HEK293 (cell line): ENCODE results near the gene TPD52L1.

Experiments
- FEZF1 ChIP-seq: fragments of 450-650 bp; formaldehyde crosslinking; IDR thresholded peaks from 2 replicates; pipeline ENCODE4 v1.5.1; 2016; ENCODE audit warnings: missing biosample characterization, missing genetic modification characterization
- SCRT2 ChIP-seq: fragments of 450-650 bp; formaldehyde crosslinking; IDR thresholded peaks from 2 replicates; pipeline ENCODE4 v1.5.1; 2016; ENCODE audit warnings: missing biosample characterization, missing genetic modification characterization
- SP2 ChIP-seq: fragments of 450-650 bp; formaldehyde crosslinking; IDR thresholded peaks from 2 replicates; pipeline ENCODE4 v1.5.1; 2016; ENCODE audit warnings: missing biosample characterization, missing genetic modification characterization
- SP7 ChIP-seq: fragments of 450-650 bp; formaldehyde crosslinking; IDR thresholded peaks from 2 replicates; pipeline ENCODE4 v1.5.1; 2016; ENCODE audit warnings: missing biosample characterization, missing genetic modification characterization
- ZBTB8A ChIP-seq: fragments of 450-650 bp; formaldehyde crosslinking; IDR thresholded peaks from 2 replicates; pipeline ENCODE4 v1.5.1; 2016; ENCODE audit warnings: missing biosample characterization, missing genetic modification characterization
- ZFHX2 ChIP-seq: fragments of 450-650 bp; formaldehyde crosslinking; conservative IDR thresholded peaks from 2 replicates; pipeline ENCODE4 v1.5.1; 2016; ENCODE audit warnings: missing biosample characterization, missing genetic modification characterization
- ZNF133 ChIP-seq: fragments of 450-650 bp; formaldehyde crosslinking; IDR thresholded peaks from 2 replicates; pipeline ENCODE4 v1.5.1; 2016; ENCODE audit warnings: missing biosample characterization, missing genetic modification characterization
- ZNF16 ChIP-seq: fragments of 450-650 bp; formaldehyde crosslinking; IDR thresholded peaks from 2 replicates; pipeline ENCODE4 v1.5.1; 2016; ENCODE audit warnings: low read depth, missing biosample characterization, missing genetic modification characterization
- ZNF211 ChIP-seq: fragments of 450-650 bp; formaldehyde crosslinking; IDR thresholded peaks from 2 replicates; pipeline ENCODE4 v1.5.1; 2016; ENCODE audit warnings: low read depth, missing biosample characterization, missing genetic modification characterization
- ZNF214 ChIP-seq: fragments of 450-650 bp; formaldehyde crosslinking; IDR thresholded peaks from 2 replicates; pipeline ENCODE4 v1.5.1; 2017; ENCODE audit warnings: missing biosample characterization, mild to moderate bottlenecking, missing genetic modification characterization, borderline replicate concordance
- ZNF350 ChIP-seq: fragments of 450-650 bp; formaldehyde crosslinking; IDR thresholded peaks from 2 replicates; pipeline ENCODE4 v1.5.0; 2017; ENCODE audit warnings: missing biosample characterization, mild to moderate bottlenecking, missing genetic modification characterization
- ZNF354C ChIP-seq: fragments of 450-650 bp; formaldehyde crosslinking; IDR thresholded peaks from 2 replicates; pipeline ENCODE4 v1.5.1; 2016; ENCODE audit warnings: missing biosample characterization, missing genetic modification characterization, low read depth, borderline replicate concordance
- ZNF433 ChIP-seq: fragments of 450-650 bp; formaldehyde crosslinking; IDR thresholded peaks from 2 replicates; pipeline ENCODE4 v1.5.1; 2016; ENCODE audit warnings: missing biosample characterization, missing genetic modification characterization, low read depth
- ZNF544 ChIP-seq: fragments of 450-650 bp; formaldehyde crosslinking; IDR thresholded peaks from 2 replicates; pipeline ENCODE4 v1.5.0; 2017; ENCODE audit warnings: missing biosample characterization, missing genetic modification characterization
- ZNF660 ChIP-seq: fragments of 450-650 bp; IDR thresholded peaks from 2 replicates; pipeline ENCODE4 v1.5.1; 2018; ENCODE audit warnings: missing biosample characterization, mild to moderate bottlenecking, missing genetic modification characterization
- ZNF664 ChIP-seq: fragments of 450-650 bp; formaldehyde crosslinking; IDR thresholded peaks from 2 replicates; pipeline ENCODE4 v1.5.1; 2016; ENCODE audit warnings: missing biosample characterization, missing genetic modification characterization
- TF ChIP-seq, protein P1 (sequence below): fragments of 450-650 bp; formaldehyde crosslinking; IDR thresholded peaks from 2 replicates; pipeline ENCODE4 v1.5.1; 2016; ENCODE audit warnings: missing biosample characterization, missing genetic modification characterization
- TF ChIP-seq, protein P2 (sequence below): fragments of 450-650 bp; formaldehyde crosslinking; IDR thresholded peaks from 2 replicates; pipeline ENCODE4 v1.5.1; 2016; ENCODE audit warnings: missing biosample characterization, missing genetic modification characterization
- TF ChIP-seq, protein P3 (sequence below): fragments of 450-650 bp; IDR thresholded peaks from 2 replicates; pipeline ENCODE4 v1.5.1; 2018; ENCODE audit warnings: missing biosample characterization, mild to moderate bottlenecking, missing genetic modification characterization
- TF ChIP-seq, protein P4 (sequence below): fragments of 450-650 bp; formaldehyde crosslinking; IDR thresholded peaks from 2 replicates; pipeline ENCODE4 v1.5.1; 2016; ENCODE audit warnings: missing biosample characterization, missing genetic modification characterization, low read depth
- TF ChIP-seq, protein P5 (sequence below): fragments of 450-650 bp; formaldehyde crosslinking; IDR thresholded peaks from 2 replicates; pipeline ENCODE4 v1.5.1; 2016; ENCODE audit warnings: missing biosample characterization, missing genetic modification characterization
- TF ChIP-seq, protein P6 (sequence below): fragments of 450-650 bp; formaldehyde crosslinking; IDR thresholded peaks from 2 replicates; pipeline ENCODE4 v1.5.1; 2016; ENCODE audit warnings: missing biosample characterization, missing genetic modification characterization
- TF ChIP-seq, protein P7 (sequence below): fragments of 450-650 bp; formaldehyde crosslinking; IDR thresholded peaks from 2 replicates; pipeline ENCODE4 v1.5.1; 2016; ENCODE audit warnings: missing biosample characterization, missing genetic modification characterization
- TF ChIP-seq, protein P8 (sequence below): fragments of 450-650 bp; formaldehyde crosslinking; IDR thresholded peaks from 2 replicates; pipeline ENCODE4 v1.5.1; 2016; ENCODE audit warnings: missing biosample characterization, missing genetic modification characterization
- TF ChIP-seq, protein P9 (sequence below): fragments of 450-650 bp; formaldehyde crosslinking; IDR thresholded peaks from 2 replicates; pipeline ENCODE4; 2016; ENCODE audit warnings: missing biosample characterization, missing genetic modification characterization

Gene TPD52L1

DNA sequence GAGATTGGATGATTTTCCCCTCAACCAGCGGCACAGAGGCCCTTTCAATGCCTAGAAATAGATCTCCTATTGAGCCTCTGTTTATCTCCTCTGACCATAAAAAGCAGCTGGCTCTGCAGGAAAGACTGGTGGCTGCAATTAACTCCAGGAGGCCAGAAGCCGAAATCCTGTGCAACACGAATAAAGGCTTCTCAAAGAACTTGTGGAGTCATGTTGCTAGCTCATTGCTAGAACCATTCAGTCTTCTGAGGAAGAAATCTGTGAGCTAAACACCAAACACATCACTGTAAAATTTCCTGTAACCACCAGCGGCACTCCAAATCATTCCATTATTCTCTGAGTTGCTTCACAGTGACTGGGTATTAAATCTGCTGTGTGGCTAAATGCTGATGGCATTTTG, 49.1 kb upstream of the TPD52L1 start (continued):
- TF ChIP-seq, protein P1, sequence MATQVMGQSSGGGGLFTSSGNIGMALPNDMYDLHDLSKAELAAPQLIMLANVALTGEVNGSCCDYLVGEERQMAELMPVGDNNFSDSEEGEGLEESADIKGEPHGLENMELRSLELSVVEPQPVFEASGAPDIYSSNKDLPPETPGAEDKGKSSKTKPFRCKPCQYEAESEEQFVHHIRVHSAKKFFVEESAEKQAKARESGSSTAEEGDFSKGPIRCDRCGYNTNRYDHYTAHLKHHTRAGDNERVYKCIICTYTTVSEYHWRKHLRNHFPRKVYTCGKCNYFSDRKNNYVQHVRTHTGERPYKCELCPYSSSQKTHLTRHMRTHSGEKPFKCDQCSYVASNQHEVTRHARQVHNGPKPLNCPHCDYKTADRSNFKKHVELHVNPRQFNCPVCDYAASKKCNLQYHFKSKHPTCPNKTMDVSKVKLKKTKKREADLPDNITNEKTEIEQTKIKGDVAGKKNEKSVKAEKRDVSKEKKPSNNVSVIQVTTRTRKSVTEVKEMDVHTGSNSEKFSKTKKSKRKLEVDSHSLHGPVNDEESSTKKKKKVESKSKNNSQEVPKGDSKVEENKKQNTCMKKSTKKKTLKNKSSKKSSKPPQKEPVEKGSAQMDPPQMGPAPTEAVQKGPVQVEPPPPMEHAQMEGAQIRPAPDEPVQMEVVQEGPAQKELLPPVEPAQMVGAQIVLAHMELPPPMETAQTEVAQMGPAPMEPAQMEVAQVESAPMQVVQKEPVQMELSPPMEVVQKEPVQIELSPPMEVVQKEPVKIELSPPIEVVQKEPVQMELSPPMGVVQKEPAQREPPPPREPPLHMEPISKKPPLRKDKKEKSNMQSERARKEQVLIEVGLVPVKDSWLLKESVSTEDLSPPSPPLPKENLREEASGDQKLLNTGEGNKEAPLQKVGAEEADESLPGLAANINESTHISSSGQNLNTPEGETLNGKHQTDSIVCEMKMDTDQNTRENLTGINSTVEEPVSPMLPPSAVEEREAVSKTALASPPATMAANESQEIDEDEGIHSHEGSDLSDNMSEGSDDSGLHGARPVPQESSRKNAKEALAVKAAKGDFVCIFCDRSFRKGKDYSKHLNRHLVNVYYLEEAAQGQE = no peak
- TF ChIP-seq, protein P2, sequence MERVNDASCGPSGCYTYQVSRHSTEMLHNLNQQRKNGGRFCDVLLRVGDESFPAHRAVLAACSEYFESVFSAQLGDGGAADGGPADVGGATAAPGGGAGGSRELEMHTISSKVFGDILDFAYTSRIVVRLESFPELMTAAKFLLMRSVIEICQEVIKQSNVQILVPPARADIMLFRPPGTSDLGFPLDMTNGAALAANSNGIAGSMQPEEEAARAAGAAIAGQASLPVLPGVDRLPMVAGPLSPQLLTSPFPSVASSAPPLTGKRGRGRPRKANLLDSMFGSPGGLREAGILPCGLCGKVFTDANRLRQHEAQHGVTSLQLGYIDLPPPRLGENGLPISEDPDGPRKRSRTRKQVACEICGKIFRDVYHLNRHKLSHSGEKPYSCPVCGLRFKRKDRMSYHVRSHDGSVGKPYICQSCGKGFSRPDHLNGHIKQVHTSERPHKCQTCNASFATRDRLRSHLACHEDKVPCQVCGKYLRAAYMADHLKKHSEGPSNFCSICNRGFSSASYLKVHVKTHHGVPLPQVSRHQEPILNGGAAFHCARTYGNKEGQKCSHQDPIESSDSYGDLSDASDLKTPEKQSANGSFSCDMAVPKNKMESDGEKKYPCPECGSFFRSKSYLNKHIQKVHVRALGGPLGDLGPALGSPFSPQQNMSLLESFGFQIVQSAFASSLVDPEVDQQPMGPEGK (tag by site-specific recombination) = no peak
- TF ChIP-seq ZBTB8A (tag by site-specific recombination) (0 out of 2 replicates have a peak, but pooled peaks have one; percentile 42), SP2 (tag by site-specific recombination) (no peak), ZNF211 (tag by site-specific recombination) (no peak), ZNF350 (tag by site-specific recombination) (no peak), ZNF544 (tag by site-specific recombination) (no peak), ZNF660 (tag by site-specific recombination) (0 out of 2 replicates have a peak, but pooled peaks have one; percentile 53), ZNF133 (tag by site-specific recombination) (0 out of 2 replicates have a peak, but pooled peaks have one; percentile 9), ZNF433 (no peak), ZNF16 (tag by site-specific recombination) (no peak), SCRT2 (tag by site-specific recombination) (peak; percentile 79), SP7 (tag by site-specific recombination) (no peak), FEZF1 (tag by site-specific recombination) (peak; percentile 57), ZNF664 (tag by site-specific recombination) (no peak), ZNF354C (tag by site-specific recombination) (no peak), ZFHX2 (no peak), ZNF214 (tag by site-specific recombination) (no peak)
- TF ChIP-seq, protein P3, sequence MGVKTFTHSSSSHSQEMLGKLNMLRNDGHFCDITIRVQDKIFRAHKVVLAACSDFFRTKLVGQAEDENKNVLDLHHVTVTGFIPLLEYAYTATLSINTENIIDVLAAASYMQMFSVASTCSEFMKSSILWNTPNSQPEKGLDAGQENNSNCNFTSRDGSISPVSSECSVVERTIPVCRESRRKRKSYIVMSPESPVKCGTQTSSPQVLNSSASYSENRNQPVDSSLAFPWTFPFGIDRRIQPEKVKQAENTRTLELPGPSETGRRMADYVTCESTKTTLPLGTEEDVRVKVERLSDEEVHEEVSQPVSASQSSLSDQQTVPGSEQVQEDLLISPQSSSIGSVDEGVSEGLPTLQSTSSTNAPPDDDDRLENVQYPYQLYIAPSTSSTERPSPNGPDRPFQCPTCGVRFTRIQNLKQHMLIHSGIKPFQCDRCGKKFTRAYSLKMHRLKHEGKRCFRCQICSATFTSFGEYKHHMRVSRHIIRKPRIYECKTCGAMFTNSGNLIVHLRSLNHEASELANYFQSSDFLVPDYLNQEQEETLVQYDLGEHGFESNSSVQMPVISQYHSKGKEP (tag by site-specific recombination) = peak; percentile 85
- TF ChIP-seq, protein P4, sequence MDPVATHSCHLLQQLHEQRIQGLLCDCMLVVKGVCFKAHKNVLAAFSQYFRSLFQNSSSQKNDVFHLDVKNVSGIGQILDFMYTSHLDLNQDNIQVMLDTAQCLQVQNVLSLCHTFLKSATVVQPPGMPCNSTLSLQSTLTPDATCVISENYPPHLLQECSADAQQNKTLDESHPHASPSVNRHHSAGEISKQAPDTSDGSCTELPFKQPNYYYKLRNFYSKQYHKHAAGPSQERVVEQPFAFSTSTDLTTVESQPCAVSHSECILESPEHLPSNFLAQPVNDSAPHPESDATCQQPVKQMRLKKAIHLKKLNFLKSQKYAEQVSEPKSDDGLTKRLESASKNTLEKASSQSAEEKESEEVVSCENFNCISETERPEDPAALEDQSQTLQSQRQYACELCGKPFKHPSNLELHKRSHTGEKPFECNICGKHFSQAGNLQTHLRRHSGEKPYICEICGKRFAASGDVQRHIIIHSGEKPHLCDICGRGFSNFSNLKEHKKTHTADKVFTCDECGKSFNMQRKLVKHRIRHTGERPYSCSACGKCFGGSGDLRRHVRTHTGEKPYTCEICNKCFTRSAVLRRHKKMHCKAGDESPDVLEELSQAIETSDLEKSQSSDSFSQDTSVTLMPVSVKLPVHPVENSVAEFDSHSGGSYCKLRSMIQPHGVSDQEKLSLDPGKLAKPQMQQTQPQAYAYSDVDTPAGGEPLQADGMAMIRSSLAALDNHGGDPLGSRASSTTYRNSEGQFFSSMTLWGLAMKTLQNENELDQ (tag by site-specific recombination) = no peak
- TF ChIP-seq, protein P5, sequence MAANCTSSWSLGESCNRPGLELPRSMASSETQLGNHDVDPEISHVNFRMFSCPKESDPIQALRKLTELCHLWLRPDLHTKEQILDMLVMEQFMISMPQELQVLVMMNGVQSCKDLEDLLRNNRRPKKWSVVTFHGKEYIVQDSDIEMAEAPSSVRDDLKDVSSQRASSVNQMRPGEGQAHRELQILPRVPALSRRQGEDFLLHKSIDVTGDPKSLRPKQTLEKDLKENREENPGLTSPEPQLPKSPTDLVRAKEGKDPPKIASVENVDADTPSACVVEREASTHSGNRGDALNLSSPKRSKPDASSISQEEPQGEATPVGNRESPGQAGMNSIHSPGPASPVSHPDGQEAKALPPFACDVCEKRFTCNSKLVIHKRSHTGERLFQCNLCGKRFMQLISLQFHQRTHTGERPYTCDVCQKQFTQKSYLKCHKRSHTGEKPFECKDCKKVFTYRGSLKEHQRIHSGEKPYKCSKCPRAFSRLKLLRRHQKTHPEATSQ (tag by site-specific recombination) = no peak
- TF ChIP-seq, protein P6, sequence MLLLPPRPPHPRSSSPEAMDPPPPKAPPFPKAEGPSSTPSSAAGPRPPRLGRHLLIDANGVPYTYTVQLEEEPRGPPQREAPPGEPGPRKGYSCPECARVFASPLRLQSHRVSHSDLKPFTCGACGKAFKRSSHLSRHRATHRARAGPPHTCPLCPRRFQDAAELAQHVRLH (tag by site-specific recombination) = no peak
- TF ChIP-seq, protein P7, sequence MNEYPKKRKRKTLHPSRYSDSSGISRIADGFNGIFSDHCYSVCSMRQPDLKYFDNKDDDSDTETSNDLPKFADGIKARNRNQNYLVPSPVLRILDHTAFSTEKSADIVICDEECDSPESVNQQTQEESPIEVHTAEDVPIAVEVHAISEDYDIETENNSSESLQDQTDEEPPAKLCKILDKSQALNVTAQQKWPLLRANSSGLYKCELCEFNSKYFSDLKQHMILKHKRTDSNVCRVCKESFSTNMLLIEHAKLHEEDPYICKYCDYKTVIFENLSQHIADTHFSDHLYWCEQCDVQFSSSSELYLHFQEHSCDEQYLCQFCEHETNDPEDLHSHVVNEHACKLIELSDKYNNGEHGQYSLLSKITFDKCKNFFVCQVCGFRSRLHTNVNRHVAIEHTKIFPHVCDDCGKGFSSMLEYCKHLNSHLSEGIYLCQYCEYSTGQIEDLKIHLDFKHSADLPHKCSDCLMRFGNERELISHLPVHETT (tag by site-specific recombination) = no peak
- TF ChIP-seq, protein P8, sequence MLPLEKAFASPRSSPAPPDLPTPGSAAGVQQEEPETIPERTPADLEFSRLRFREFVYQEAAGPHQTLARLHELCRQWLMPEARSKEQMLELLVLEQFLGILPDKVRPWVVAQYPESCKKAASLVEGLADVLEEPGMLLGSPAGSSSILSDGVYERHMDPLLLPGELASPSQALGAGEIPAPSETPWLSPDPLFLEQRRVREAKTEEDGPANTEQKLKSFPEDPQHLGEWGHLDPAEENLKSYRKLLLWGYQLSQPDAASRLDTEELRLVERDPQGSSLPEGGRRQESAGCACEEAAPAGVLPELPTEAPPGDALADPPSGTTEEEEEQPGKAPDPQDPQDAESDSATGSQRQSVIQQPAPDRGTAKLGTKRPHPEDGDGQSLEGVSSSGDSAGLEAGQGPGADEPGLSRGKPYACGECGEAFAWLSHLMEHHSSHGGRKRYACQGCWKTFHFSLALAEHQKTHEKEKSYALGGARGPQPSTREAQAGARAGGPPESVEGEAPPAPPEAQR (tag by site-specific recombination) = no peak
- TF ChIP-seq, protein P9, sequence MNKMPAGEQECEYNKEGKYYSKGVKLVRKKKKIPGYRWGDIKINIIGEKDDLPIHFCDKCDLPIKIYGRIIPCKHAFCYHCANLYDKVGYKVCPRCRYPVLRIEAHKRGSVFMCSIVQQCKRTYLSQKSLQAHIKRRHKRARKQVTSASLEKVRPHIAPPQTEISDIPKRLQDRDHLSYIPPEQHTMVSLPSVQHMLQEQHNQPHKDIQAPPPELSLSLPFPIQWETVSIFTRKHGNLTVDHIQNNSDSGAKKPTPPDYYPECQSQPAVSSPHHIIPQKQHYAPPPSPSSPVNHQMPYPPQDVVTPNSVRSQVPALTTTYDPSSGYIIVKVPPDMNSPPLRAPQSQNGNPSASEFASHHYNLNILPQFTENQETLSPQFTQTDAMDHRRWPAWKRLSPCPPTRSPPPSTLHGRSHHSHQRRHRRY = no peak
